ENCODE results near the gene RASA3.

GRCh38 chr13:113965968-113966884, 166.2 kb downstream of the RASA3 start:
- TF ChIP-seq, protein P1, sequence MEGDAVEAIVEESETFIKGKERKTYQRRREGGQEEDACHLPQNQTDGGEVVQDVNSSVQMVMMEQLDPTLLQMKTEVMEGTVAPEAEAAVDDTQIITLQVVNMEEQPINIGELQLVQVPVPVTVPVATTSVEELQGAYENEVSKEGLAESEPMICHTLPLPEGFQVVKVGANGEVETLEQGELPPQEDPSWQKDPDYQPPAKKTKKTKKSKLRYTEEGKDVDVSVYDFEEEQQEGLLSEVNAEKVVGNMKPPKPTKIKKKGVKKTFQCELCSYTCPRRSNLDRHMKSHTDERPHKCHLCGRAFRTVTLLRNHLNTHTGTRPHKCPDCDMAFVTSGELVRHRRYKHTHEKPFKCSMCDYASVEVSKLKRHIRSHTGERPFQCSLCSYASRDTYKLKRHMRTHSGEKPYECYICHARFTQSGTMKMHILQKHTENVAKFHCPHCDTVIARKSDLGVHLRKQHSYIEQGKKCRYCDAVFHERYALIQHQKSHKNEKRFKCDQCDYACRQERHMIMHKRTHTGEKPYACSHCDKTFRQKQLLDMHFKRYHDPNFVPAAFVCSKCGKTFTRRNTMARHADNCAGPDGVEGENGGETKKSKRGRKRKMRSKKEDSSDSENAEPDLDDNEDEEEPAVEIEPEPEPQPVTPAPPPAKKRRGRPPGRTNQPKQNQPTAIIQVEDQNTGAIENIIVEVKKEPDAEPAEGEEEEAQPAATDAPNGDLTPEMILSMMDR (IDR thresholded peaks at IDR 0.05; ENCODE audit: extremely low read depth in 1 of 2, insufficient read depth in 1 of 2, low read depth in 1 of 2, low read length in 2 of 2) = no peak
- no peak for TF ChIP-seq POLR2A (IDR thresholded peaks at IDR 0.05; ENCODE audit: low read depth, low read length)
- TF ChIP-seq EZH2 (IDR thresholded peaks at IDR 0.05; ENCODE audit: borderline replicate concordance, low read depth, low read length, severe bottlenecking) = no peak
- no peak for TF ChIP-seq MYC (IDR thresholded peaks at IDR 0.05; ENCODE audit: low read depth, low read length)
- no peak for TF ChIP-seq MAX (IDR thresholded peaks at IDR 0.05; ENCODE audit: insufficient read depth, insufficient read length)
- TF ChIP-seq POLR2AphosphoS5 (IDR thresholded peaks at IDR 0.05; ENCODE audit: insufficient read depth, low read depth, low read length) = no peak

Data from endothelial cell of umbilical vein (primary cell).